D721Med (cell line): Measurements from ENCODE around the gene POLDIP3.
"Not testable (repeated sequence)": the region's sequence is repeated elsewhere in the genome, so short reads cannot be mapped to it uniquely, and the experiment has no call there.

ENCODE experiments used
- DNase-seq: peaks from one replicate; pipeline ENCODE4 v3.0.0; 2011; ENCODE audit warnings: low spot score; ENCODE audit not compliant: insufficient read length
- FAIRE-seq: peaks from 2 replicates; lab custom pipeline; 2011; peaks lifted over from hg19 to GRCh38; lab: Jason Lieb, UNC
- CTCF ChIP-seq: IDR thresholded peaks from 2 replicates; pipeline ENCODE4 v1.5.1; 2012; ENCODE audit warnings: mild to moderate bottlenecking, control low read depth; ENCODE audit not compliant: insufficient read depth; ENCODE audit errors: missing control alignments

The POLDIP3 gene

DNA sequence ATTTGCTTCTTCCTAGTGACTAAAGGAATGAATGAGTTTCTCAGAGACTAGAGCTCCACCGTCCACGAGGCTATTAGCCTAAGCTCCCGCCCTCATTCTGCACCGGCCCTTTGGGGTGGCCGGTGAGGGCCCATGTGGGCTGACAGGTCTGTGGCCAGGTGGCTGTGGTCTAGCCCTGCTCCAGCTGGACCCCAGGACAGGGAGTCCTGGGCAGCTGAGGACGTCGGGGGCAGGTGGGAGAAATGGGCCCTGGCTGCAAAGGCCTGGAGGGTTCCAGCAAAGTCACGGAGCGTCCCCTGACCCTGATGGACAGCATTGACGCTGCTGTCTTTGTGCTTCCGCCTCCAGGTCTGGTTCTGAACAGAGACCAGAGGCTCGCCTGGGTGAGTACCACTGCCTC lies 48.7 kb downstream of the POLDIP3 start:
- FAIRE-seq, result no peak
- DNase-seq, result no peak
- no peak for TF ChIP-seq CTCF

- FAIRE-seq (no peak), DNase-seq (no peak)
- no peak for TF ChIP-seq CTCF
Observed at GRCh38 chr22:42564699-42565098, 50.0 kb downstream of the POLDIP3 start.

GRCh38 chr22:42563943-42564342 lies 50.7 kb downstream of the POLDIP3 start:
- DNase-seq, FAIRE-seq: not testable (repeated sequence)

GRCh38 chr22:42562684-42563083 lies 52.0 kb downstream of the POLDIP3 start:
- no peak for TF ChIP-seq CTCF
- DNase-seq (no peak), FAIRE-seq (no peak)

DNA sequence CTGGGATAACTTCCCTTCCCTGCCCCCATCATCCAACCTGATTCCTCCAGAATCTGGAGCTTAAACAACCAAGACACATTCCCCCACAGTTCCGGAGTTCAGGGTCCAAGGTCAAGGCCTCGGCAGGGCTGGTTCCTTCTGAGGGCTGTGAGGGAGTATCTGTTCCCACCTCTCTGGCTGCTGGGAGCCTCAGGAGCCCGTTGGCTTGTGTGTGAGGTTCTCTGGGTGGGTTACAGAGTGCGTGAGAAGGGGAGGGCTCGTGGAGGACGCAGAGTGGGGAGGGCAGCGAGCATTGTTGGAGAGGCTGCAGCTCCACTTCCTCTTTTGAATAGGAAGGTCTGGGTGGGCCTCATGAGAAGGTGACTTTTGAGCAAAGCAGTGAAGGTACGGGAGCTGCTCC lies 52.4 kb downstream of the POLDIP3 start:
- TF ChIP-seq CTCF, result no peak

GRCh38 chr22:42561856-42562255 lies 52.8 kb downstream of the POLDIP3 start:
- DNase-seq (no peak), FAIRE-seq (no peak)

More for the DNA sequence above, 52.4 kb downstream of the POLDIP3 start:
- no peak for FAIRE-seq
- DNase-seq, result no peak

GRCh38 chr22:42560781-42561180 lies 53.9 kb downstream of the POLDIP3 start:
- FAIRE-seq, result no peak
- no peak for DNase-seq
- TF ChIP-seq CTCF, result peak; percentile 41

More at GRCh38 chr22:42561856-42562255, 52.8 kb downstream of the POLDIP3 start:
- no peak for TF ChIP-seq CTCF

- no peak for DNase-seq
- no peak for FAIRE-seq
- no peak for TF ChIP-seq CTCF
Observed at GRCh38 chr22:42560381-42560780, 54.3 kb downstream of the POLDIP3 start.
